HepG2 (cell line): ENCODE measurements around the gene MPC1. TPM values are rescaled to one million over a fixed set of nuclear protein-coding genes. Genes with fewer than 3 reads are reported as not detected.

Experiments
- ISL2 ChIP-seq: sonication (generic); formaldehyde crosslinking; IDR thresholded peaks from 2 replicates; pipeline ENCODE4 v1.5.0; 2020; ENCODE audit warnings: missing genetic modification reagents
- MIXL1 ChIP-seq: IDR thresholded peaks from 2 replicates; pipeline ENCODE4 v1.6.1; 2016
- PPARG ChIP-seq: conservative IDR thresholded peaks from 2 replicates; pipeline ENCODE4 v1.6.1; 2016; ENCODE audit warnings: missing biosample characterization, missing genetic modification reagents
- SPEN ChIP-seq: sonication (generic); formaldehyde crosslinking; IDR thresholded peaks from 2 replicates; pipeline ENCODE4 v1.5.1; 2020; ENCODE audit warnings: low read depth, mild to moderate bottlenecking, missing genetic modification reagents
- SRSF4 ChIP-seq: fragments of 200-400 bp; formaldehyde crosslinking; IDR thresholded peaks from one replicate; pipeline ENCODE4 v1.6.1; 2018; ENCODE audit warnings: mild to moderate bottlenecking, low read depth, low read length, moderate library complexity; ENCODE audit not compliant: poor library complexity, severe bottlenecking
- SRY ChIP-seq: sonication (generic); formaldehyde crosslinking; IDR thresholded peaks from 2 replicates; pipeline ENCODE4 v1.8.0; 2022; ENCODE audit warnings: mild to moderate bottlenecking, missing genetic modification reagents
- STAT5B ChIP-seq: sonication (generic); formaldehyde crosslinking; IDR thresholded peaks from 2 replicates; pipeline ENCODE4 v1.4.0; 2020; ENCODE audit warnings: missing genetic modification reagents
- TRIM22 ChIP-seq: fragments of 450-650 bp; IDR thresholded peaks from 2 replicates; pipeline ENCODE4 v1.6.1; 2017
- polyA plus RNA-seq, 8 experiments: library from polyadenylated mRNA; depleted of rRNA in 3 of 8; stranded (reverse) in 7 of 8; unstranded in 1 of 8; fragments of >200 nt; fragmentation: Illumina TruSeq in 4 of 8; extraction: Trizol in 4 of 8; gene quantifications; 2 replicates each; pipeline versions ENCODE4 v1.2.1 to v1.2.3, GENCODE V29; 2011 to 2016; ENCODE audit warnings: low read depth in 4 of 8, missing spikeins in 1 of 8, mixed read lengths in 1 of 8; ENCODE audit not compliant: insufficient read depth in 1 of 8
- total RNA-seq, 5 experiments: library from RNA; depleted of rRNA; stranded (reverse); fragments of >200 nt; fragmentation: Illumina TruSeq; extraction: Trizol; gene quantifications; 2 replicates each; pipeline ENCODE4 v1.2.3, GENCODE V29; 2016; ENCODE audit warnings: low read depth in 1 of 5
- TF ChIP-seq, protein P1 (sequence below): IDR thresholded peaks from 2 replicates; pipeline ENCODE4 v1.6.1; 2016
- TF ChIP-seq, protein P2 (sequence below): sonication (generic); formaldehyde crosslinking; conservative IDR thresholded peaks from 2 replicates; pipeline ENCODE4 v1.4.0; 2020; ENCODE audit warnings: missing genetic modification reagents
- TF ChIP-seq, protein P3 (sequence below): sonication (generic); formaldehyde crosslinking; conservative IDR thresholded peaks from 2 replicates; pipeline ENCODE4 v1.4.0; 2020; ENCODE audit warnings: mild to moderate bottlenecking, missing genetic modification reagents, moderate library complexity

The MPC1 gene
- total and polyA plus RNA-seq, 2 of the 13 experiments (the other 11 are each of a cell fraction or from before 2014, with no cell fraction given), result 189 to 214 TPM

DNA sequence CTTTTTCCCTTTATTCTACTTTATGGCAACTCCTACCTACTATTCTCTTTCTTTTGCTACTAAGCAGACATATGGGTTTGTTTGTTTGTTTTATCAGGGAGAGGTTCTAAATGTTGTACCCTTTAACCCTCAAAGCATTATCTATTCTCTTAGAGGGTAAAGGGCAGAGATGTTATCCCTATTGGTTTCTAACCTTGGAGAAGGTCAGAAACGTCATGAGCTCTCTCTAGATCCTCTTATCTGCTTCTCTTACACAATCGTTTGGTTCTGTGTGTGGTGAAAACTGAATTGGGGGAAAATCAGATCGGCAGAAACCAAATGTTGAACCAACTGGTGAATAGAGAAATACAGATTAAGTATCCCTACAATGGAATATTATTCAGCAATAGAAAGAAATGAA lies 6.4 kb upstream of the MPC1 start (continued):
- no peak for TF ChIP-seq STAT5B (CRISPR knock-in tag)
- TF ChIP-seq, protein P1, sequence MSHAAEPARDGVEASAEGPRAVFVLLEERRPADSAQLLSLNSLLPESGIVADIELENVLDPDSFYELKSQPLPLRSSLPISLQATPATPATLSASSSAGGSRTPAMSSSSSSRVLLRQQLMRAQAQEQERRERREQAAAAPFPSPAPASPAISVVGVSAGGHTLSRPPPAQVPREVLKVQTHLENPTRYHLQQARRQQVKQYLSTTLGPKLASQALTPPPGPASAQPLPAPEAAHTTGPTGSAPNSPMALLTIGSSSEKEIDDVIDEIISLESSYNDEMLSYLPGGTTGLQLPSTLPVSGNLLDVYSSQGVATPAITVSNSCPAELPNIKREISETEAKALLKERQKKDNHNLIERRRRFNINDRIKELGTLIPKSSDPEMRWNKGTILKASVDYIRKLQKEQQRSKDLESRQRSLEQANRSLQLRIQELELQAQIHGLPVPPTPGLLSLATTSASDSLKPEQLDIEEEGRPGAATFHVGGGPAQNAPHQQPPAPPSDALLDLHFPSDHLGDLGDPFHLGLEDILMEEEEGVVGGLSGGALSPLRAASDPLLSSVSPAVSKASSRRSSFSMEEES, result peak; percentile 43; the same call in 1 of the 2 replicates
- TF ChIP-seq ISL2 (CRISPR knock-in tag), result peak; percentile 90
- TF ChIP-seq, protein P2, sequence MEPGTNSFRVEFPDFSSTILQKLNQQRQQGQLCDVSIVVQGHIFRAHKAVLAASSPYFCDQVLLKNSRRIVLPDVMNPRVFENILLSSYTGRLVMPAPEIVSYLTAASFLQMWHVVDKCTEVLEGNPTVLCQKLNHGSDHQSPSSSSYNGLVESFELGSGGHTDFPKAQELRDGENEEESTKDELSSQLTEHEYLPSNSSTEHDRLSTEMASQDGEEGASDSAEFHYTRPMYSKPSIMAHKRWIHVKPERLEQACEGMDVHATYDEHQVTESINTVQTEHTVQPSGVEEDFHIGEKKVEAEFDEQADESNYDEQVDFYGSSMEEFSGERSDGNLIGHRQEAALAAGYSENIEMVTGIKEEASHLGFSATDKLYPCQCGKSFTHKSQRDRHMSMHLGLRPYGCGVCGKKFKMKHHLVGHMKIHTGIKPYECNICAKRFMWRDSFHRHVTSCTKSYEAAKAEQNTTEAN (CRISPR knock-in tag), result no peak
- no peak for TF ChIP-seq SRSF4
- TF ChIP-seq, protein P3, sequence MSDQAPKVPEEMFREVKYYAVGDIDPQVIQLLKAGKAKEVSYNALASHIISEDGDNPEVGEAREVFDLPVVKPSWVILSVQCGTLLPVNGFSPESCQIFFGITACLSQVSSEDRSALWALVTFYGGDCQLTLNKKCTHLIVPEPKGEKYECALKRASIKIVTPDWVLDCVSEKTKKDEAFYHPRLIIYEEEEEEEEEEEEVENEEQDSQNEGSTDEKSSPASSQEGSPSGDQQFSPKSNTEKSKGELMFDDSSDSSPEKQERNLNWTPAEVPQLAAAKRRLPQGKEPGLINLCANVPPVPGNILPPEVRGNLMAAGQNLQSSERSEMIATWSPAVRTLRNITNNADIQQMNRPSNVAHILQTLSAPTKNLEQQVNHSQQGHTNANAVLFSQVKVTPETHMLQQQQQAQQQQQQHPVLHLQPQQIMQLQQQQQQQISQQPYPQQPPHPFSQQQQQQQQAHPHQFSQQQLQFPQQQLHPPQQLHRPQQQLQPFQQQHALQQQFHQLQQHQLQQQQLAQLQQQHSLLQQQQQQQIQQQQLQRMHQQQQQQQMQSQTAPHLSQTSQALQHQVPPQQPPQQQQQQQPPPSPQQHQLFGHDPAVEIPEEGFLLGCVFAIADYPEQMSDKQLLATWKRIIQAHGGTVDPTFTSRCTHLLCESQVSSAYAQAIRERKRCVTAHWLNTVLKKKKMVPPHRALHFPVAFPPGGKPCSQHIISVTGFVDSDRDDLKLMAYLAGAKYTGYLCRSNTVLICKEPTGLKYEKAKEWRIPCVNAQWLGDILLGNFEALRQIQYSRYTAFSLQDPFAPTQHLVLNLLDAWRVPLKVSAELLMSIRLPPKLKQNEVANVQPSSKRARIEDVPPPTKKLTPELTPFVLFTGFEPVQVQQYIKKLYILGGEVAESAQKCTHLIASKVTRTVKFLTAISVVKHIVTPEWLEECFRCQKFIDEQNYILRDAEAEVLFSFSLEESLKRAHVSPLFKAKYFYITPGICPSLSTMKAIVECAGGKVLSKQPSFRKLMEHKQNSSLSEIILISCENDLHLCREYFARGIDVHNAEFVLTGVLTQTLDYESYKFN (CRISPR knock-in tag), result peak; percentile 87
- peak; percentile 92 for TF ChIP-seq PPARG (CRISPR knock-in tag)
- TF ChIP-seq SPEN (CRISPR knock-in tag), result no peak
- 0 out of 2 replicates have a peak, but pooled peaks have one; percentile 24 for TF ChIP-seq MIXL1 (CRISPR knock-in tag)
- no peak for TF ChIP-seq SRY
- no peak for TF ChIP-seq TRIM22
